HG03108 (cell line): ENCODE data around the gene R3HDM2.
A peak's percentile ranks its signal among the peaks of the same experiment; 100 is the strongest.
"Not testable (repeated sequence)": the region's sequence is repeated elsewhere in the genome, so short reads cannot be mapped to it uniquely, and the experiment has no call there.

Source experiments
- ATAC-seq: cut with Tn5 transposase; IDR thresholded peaks from one replicate; pipeline ENCODE4 v1.9.1; 2021; ENCODE audit warnings: moderate library complexity; ENCODE audit not compliant: unreplicated experiment

R3HDM2 gene

DNA sequence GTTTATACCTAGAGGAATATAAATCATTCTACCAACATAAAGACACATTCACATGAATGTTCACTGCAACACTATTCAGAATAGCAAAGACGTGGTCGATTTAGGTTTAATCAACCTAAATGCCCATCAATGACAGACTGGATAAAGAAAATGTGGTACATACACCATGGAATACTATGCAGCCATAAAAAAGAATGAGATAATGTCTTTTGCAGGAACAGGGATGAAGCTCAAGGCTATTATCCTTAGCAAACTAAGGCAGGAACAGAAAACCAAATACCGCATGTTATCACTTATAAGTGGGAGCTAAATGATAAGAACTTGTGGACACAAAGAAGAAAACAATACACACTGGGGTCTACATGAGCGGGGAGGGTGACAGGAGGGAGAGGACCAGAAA lies 94.5 kb downstream of the R3HDM2 start:
- ATAC-seq: not testable (repeated sequence)

DNA sequence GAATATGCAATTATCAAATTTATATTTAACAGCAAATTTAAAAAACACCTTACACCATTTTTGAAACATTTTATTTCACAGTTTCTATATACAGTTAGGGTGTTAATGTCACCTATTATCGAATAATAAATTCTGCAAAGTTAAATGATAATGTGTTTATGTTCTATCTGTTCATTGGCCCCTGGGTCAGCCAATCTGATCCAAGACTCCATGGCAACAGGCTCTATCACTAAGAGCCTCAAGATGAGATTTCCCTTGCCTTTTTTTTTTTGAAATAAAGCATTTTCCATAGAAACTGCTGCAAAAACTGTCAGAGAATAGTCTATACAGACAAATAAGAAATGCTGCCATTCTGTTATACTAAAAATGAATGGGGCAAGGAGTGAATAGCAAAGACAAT lies 96.6 kb downstream of the R3HDM2 start:
- no peak for ATAC-seq

DNA sequence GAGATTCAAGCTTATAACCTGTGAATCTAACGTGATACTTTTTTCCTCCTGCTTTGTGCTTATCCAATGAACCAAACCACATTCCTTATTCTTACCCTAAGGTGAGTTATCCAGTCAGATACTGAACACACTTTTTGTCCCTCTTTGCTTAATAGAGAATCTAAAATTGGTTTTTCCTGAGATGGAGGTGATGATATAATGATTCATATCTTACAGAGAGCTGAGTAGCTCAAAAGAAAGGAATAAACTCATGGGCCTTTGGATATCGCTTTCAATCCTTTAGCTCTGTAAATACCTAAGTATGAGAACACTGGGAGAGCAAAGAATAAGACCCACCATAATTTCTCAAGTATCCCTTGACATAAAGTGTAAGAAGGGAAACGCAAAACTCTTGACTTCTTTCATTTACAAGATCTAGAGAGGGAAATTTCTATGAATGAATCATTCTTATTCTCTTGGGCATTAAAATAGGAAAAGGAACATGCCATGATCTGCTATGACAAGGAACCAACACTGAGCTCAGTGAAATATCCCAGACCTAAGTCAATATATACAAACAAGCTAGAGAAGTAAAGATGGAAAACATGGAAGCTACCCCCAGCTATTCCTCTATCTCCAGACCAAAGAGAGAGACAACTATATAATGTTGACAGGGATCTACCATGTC lies 98.1 kb downstream of the R3HDM2 start:
- ATAC-seq: no peak

DNA sequence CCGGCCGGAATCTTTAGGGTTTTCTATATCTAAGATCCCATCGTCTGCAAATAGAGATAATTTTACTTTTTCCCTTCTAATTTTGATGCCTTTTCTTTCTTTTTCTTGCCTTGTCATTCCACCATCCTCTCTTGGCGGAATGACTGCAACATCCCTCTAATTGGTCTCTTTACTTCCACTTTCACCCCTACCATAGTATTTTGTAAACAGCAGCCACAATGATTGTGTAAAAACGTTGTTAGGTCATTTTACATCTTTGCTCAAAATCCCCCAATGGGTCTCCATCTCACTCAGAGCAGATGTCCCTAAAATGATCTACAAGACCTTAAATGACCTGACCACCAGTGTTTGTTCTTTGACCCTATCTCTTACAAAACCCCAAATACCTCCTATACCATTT lies 99.9 kb downstream of the R3HDM2 start:
- ATAC-seq: no peak

DNA sequence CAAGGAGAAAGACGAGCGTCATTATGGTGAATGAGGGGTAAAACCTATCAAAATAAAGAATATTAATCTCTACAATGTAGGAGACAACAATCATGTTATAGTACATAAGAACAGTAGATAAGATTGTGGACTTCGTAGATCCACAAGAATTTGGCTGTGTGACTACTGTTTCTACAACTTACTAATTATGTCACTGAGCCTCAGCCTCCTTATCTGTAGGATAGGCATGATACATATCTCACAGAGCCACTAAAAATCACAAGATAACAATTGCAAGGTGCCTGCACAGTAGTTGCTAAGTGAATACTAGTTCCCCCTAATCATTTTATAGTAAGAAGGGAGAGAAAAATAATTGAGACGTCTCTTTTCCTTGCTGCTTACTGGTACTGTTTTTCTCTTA lies 101.6 kb downstream of the R3HDM2 start:
- no peak for ATAC-seq

DNA sequence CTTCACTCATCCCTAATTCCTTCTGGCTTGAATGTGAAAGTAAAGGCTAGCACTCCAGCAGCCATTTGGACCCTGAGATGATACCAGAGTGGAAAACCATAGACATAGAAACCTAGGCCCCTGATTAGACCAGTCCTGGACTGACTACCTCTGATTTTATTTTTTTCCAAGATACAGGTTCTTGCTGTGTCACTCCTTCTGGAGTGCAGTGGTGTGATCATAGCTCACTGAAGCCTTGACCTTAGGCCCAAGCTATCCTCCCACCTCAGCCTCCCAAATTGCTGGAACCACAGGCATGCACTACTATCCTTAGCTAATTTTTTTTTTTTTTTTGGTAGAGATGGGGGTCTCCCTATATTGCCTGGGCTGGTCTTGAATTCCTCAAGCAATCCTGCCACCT lies 105.4 kb downstream of the R3HDM2 start:
- ATAC-seq: no peak

DNA sequence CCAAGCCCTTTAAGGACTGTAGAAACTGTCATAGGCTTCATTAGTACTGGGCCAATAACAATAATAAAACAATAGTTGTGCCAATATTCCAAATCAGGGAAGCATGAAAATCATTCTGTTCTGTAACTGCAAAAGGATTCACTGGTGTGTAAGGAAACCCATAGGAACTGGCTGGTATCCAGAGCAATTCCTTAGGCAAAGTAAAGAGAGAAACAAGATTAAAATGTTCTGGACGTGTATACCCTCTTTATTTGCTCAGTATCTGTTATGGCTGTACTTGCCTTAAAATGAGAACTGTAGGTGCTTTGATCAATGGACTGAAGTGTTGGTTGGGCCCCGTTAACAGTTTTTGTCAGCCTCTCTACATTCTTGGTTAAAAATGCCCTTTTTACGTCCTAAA lies 107.4 kb downstream of the R3HDM2 start:
- no peak for ATAC-seq

DNA sequence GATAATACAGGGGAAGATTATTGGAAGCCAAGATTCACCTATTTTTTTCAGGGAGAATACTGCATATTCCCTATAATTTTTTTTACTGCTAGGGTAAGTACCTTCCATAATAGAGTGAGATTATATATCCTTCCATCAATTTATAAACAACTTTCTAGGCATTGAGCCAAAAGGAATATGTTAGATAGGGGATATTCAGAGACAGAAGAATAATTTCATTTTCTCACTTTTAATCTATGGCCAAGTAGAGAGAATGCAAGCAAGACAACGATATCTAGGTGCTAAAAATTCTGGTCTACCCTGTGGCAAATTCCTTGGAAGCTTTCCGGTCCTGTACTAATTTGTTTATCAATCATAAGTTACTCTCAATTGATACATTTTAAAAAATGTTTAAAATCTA lies 110.2 kb downstream of the R3HDM2 start:
- ATAC-seq: no peak

DNA sequence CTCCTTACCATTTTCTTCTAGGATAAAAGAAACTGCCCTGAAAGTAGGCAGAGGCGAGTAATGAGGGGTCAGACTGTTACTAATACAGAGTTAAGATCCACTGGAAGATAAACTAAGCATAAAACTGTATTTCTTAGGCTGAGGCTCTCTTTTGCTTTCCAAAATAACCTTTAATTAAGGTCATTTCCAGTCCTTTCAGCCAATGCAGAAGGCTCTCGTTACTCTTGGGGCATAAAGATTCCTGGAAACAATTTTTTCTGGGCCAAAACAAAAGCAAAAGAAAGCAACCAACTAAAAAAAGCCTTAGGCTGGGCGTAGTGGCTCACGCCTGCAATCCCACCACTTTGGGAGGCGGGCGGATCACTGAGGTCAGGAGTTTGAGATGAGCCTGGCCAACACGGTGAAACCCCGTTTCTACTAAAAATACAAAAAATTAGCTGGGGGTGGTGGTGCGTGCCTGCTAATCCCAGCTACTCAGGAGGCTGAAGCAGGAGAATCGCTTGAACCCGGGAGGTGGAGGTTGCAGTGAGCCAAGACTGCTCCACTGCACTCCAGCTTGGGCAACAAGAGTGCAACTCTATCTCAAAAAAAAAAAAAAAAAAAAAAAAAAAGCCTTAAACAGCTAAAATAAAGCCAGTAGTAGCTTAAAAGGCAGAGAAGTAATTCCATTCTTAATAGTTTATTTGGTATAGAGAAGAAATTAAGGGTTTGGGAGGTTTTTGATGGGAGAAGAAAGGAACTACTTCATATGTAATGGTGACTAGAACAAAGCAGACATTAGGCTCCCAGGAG lies 111.0 kb downstream of the R3HDM2 start:
- ATAC-seq: no peak

DNA sequence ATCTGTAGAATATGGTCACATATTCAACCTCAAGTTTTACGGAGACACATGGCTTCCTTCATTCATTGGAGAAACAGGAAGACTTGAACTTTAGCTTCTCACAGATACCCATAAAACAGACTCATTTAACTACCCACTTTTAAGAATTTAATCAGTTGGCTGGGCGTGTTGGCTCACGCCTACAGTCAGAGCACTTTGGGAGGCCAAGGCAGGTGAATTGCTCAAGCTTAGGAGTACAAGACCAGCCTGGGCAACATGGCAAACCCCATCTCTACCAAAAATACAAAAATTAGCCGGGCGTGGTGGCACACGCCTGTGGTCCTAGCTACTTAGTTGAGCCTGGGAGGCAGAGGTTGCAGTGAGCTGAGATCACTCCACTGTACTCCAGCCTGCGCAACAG lies 115.2 kb downstream of the R3HDM2 start:
- no peak for ATAC-seq

DNA sequence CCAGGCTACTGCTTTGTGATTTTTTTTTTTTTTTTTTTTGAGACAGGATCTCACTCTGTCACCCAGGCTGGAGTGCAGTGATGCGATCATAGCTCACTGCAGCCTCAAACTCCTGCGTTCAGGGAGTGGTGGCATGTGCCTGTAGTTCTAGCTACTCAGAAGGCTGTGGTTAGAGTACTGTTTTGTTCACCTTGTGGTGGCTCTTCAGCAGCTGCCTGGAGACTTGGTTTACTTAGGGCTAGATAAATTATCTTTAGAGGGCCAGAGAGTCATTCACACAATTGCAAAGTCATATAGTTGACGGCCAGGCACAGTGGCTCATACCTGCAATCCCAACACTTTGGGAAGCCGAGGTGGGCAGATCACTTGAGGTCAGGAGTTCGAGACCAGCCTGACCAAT lies 118.6 kb downstream of the R3HDM2 start:
- not testable (repeated sequence) for ATAC-seq

DNA sequence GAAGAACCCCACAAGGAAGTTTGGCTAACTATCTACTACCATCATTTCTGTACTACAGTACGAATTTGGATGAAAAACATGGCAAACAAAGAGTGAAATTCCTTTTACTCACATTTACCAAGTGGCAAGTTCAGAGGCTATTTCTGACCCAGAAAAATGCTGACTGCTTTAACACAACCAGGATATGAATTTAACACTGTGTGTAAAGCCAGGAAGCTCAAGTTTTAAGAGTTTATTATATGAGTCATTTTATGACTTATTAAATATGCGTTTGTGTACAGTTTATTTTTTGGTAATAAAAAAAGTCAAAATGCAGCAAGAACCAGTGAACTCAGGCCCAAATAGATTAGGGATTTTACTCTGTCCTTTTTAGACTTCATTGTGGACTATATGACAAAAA lies 121.4 kb downstream of the R3HDM2 start:
- no peak for ATAC-seq

DNA sequence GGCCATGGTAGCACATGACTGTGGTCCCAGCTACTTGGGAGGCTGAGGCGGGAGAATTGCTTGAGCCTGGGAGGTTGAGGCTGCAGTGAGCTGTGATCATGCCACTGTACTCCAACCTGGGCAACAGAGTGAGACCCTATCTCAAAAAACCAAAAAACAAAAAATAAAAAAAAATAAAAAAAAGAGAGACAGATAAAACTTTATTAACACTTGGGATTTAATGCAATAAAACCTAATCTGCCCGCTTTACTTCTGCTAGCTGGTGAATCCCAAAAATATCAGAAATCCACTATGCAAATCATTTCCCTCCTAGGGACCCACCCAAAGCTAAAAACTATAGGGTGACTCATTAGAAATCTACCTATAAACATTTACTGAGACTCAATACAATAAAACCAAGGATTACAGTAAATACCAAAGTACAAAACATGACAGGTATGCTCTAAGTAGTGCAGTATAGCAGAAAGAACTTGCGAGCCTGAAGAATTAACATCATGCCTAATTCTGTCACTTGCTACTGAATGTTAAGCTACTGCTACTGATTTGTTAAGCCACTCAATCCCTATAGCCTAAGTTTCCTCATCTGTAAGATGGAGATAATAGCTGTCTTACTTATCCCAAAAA lies 129.8 kb downstream of the R3HDM2 start:
- ATAC-seq: no peak

DNA sequence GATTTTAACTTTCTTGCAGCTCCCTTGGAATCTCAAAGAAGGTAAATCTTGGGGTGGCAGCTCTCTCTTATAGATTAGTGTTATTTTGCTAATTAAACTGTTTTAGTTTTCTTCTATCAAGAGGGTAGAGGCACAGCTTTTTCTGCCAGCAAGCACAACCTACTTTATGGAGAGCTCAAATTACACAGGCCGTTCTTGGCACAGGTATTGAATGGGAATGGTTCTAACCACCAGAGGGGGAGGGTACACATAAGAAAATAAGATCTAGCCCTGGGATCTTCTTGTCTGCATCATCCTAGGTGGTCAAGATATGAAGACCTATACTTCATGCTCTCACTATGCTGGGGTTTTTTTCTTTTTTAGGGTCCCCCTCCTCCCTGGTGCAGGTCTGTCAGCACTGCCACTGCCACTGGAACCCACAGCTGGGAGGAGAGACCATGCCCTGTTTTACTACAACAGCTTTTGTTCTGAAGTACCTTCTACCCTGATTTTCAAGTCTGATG lies 131.3 kb downstream of the R3HDM2 start:
- ATAC-seq: no peak

DNA sequence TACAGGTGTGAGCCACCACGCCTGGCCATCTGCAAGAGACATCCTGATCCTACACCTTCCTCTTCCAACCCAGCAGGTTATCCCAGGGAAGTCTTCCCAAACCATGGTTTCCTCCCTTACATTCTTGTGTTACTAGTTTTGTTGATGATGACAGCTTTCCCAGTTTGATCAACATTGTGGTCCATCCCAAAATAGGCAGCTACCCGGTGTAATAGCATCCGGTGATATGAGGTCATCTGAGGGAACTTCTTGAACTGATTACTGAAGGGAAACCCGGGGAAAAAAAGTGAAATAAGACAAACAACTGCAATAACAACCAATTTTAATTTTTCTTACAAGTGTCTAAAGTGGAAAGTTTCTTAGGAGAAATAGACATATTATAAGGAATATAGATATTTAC lies 134.6 kb downstream of the R3HDM2 start:
- no peak for ATAC-seq

DNA sequence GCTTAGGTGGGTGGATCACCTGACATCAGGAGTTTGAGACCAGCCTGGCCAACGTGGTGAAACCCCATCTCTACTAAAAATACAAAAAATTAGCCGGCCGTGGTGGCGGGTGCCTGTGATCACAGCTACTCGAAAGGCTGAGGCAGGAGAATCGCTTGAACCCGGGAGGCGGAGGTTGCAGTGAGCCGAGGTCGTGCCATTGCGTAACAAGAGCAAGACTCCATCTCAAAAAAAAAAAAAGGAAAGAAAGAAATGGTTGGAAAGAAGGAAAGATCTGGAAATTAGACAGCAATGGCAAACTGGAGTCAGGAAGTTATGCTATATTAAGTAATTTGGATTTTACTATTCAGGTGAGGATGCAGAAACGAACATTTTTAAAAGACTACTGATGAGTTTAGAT lies 148.8 kb downstream of the R3HDM2 start:
- ATAC-seq: not testable (repeated sequence)

DNA sequence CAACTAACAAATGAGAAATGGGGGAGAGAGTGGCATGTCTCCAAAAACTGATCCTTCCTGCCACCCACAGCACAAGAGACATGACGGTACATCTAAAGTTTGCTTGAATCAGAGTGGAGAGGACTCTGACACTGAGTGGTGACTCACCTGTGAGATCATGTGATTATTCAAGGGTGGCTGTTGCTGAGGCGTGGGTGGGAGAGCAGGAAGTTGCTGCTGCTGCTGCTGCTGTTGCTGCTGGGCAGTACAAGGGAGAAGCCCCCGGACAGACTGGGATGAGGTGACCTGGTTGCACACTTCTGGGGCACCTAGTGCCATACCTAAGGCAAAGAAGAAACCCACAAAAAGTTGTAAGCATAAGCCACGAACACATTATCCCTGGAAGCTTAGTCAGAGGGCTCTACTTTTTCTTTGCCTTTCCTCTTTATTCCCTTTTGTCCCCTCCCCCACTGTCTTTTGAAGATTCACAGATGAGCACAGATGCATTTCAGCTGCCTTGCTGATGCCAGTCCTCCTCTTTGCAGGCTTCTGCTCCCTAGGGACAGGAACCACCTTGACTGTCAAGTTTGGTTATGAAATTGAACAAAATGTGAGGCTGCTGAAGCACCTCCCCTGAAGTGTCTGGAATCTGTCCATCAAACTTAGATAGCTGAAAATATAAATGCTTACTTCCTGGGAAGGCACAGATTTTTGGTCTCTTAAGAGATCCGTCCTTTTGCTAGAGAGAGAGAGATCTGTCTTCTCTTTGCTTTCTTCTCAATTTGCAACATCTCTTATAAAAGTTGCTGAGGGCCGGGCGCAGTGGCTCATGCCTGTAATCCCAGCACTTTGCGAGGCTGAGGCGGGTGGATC lies 150.4 kb downstream of the R3HDM2 start:
- peak; percentile 86 for ATAC-seq

DNA sequence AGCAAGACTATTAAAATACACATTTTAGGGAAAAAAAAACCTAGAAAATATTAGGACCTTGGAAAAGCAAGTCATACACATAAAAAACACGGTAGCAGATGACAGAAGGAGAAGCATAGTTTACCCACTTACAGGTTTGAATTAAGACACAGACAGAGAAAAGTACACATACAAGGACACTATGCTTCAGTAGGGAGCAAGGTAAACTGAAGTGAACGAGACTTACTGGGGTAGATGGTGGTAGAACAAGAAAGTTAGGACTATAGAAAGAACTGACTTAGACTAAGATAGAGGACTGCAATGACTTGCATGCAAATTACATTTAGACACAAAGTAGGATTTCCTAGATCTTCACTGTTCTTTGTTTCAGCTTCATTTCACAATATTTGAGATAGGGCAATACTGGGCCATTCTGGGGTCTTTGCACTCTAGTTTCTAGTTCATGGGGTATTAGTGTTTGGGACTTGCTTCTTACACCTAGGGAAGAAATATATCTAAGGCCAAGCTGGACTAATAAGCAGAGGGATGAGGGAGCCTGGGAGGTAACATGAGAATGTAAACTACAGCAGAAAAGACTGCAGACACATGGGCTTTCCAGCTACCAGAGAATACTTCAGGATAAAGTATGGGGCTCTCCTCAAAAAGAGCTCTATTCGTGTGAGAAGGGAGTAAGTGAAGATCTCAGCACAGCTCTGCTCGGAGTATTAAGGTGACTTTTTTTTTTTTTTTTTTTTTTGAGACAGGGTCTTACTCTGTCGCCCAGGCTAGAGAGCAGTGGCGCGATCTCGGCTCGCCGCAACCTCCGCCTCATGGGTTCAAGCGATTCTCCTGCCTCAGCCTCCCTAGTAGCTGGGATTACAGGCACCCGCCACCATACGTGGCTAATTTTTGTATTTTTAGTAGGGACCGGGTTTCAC lies 152.1 kb downstream of the R3HDM2 start:
- no peak for ATAC-seq

DNA sequence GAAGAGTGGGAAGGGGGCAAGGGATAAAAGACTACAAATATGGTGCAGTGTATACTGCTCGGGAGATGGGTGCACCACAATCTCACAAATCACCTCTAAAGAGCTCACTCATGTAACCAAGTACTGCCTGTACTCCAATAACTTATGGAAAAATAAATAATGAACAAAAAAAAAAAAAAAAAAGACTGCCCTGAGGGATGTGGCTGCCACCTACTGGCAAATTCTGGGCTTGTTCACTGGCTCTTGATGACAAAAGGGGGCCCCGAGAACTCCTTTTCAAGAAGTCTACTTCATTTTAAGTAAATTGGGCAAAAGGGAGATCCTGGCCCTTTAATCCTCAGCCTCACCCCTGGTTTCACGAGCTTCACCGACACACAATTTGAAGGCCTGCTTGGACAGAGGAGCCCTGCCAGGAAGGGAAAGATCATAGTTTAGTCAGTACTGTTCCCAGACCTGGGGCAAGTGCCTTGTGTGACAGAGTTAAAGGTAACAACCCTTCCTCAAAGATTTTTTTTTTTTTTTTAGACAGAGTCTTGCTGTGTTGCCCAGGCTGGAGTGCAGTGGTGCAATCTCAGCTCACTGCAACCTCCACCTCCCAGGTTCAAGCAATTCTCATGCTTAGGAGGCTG lies 153.8 kb downstream of the R3HDM2 start:
- ATAC-seq: no peak

DNA sequence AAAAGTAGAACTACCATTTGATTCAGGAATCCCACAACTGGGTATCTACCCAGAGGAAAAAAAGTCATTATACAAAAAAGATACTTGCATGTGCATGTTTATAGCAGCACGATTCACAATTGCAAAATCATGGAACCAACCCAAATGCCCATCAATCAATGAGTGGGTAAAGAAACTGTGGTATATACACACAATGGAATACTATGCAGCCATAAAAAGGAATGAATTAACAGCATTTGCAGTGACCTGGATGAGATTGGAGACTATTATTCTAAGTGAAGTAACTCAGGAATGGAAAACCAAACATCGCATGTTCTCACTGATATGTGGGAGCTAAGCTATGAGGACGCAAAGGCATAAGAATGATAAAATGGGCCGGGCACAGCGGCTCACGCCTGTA lies 154.6 kb downstream of the R3HDM2 start:
- ATAC-seq: not testable (repeated sequence)
